Measurements from ENCODE around the gene MAN1A2.
"Not testable (repeated sequence)": the region's sequence is repeated elsewhere in the genome, so short reads cannot be mapped to it uniquely, and the experiment has no call there.

DNA sequence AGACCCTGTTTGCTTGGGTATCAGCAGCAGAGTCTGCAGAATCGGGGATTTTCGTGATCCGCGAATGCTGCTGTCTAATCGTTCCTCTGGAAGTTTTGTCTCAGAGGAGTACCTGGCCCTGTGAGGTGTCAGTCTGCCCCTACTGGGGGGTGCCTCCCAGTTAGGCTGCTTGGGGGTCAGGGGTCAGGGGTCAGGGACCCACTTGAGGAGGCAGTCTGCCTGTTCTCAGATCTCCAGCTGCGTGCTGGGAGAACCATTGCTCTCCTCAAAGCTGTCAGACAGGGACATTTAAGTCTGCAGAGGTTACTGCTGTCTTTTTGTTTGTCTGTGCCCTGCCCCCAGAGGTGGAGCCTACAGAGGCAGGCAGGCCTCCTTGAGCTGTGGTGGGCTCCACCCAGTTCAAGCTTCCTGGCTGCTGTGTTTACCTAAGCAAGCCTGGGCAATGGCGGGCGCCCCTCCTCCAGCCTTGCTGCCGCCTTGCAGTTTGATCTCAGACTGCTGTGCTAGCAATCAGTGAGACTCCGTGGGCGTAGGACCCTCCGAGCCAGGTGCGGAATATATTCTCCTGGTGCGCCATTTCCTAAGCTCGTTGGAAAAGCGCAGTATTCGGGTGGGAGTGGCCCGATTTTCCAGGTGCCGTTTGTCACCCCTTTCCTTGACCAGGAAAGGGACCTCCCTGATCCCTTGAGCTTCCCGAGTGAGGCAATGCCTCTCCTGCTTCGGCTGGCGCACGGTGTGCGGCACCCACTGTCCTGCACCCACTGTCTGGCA lies 9.2 kb upstream of the MAN1A2 start:
- TF ChIP-seq, protein P1, sequence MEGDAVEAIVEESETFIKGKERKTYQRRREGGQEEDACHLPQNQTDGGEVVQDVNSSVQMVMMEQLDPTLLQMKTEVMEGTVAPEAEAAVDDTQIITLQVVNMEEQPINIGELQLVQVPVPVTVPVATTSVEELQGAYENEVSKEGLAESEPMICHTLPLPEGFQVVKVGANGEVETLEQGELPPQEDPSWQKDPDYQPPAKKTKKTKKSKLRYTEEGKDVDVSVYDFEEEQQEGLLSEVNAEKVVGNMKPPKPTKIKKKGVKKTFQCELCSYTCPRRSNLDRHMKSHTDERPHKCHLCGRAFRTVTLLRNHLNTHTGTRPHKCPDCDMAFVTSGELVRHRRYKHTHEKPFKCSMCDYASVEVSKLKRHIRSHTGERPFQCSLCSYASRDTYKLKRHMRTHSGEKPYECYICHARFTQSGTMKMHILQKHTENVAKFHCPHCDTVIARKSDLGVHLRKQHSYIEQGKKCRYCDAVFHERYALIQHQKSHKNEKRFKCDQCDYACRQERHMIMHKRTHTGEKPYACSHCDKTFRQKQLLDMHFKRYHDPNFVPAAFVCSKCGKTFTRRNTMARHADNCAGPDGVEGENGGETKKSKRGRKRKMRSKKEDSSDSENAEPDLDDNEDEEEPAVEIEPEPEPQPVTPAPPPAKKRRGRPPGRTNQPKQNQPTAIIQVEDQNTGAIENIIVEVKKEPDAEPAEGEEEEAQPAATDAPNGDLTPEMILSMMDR (IDR thresholded peaks at IDR 0.05 in 2 of 3, conservative IDR thresholded peaks at IDR 0.05 in 1 of 3; ENCODE audit: borderline replicate concordance in 1 of 3, insufficient read depth in 1 of 3, low read depth in 2 of 3, low read length in 2 of 3) = not testable (repeated sequence)
- TF ChIP-seq, protein P2, sequence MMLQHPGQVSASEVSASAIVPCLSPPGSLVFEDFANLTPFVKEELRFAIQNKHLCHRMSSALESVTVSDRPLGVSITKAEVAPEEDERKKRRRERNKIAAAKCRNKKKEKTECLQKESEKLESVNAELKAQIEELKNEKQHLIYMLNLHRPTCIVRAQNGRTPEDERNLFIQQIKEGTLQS (IDR thresholded peaks at IDR 0.05) = not testable (repeated sequence)
- not testable (repeated sequence) for TF ChIP-seq POLR2A (IDR thresholded peaks at IDR 0.05; ENCODE audit: borderline replicate concordance, extremely low read depth, insufficient read depth, insufficient read length); SRF (IDR thresholded peaks at IDR 0.05; ENCODE audit: low read depth); RAD21 (IDR thresholded peaks at IDR 0.05; ENCODE audit: low read depth); SP1 (IDR thresholded peaks at IDR 0.05; ENCODE audit: low read depth); JUND (IDR thresholded peaks at IDR 0.05); YY1 (IDR thresholded peaks at IDR 0.05; ENCODE audit: extremely low read depth, insufficient replicate concordance, low read depth, low read length); ZNF274 (IDR thresholded peaks at IDR 0.05; ENCODE audit: low read depth, low read length)
- TF ChIP-seq, protein P3, sequence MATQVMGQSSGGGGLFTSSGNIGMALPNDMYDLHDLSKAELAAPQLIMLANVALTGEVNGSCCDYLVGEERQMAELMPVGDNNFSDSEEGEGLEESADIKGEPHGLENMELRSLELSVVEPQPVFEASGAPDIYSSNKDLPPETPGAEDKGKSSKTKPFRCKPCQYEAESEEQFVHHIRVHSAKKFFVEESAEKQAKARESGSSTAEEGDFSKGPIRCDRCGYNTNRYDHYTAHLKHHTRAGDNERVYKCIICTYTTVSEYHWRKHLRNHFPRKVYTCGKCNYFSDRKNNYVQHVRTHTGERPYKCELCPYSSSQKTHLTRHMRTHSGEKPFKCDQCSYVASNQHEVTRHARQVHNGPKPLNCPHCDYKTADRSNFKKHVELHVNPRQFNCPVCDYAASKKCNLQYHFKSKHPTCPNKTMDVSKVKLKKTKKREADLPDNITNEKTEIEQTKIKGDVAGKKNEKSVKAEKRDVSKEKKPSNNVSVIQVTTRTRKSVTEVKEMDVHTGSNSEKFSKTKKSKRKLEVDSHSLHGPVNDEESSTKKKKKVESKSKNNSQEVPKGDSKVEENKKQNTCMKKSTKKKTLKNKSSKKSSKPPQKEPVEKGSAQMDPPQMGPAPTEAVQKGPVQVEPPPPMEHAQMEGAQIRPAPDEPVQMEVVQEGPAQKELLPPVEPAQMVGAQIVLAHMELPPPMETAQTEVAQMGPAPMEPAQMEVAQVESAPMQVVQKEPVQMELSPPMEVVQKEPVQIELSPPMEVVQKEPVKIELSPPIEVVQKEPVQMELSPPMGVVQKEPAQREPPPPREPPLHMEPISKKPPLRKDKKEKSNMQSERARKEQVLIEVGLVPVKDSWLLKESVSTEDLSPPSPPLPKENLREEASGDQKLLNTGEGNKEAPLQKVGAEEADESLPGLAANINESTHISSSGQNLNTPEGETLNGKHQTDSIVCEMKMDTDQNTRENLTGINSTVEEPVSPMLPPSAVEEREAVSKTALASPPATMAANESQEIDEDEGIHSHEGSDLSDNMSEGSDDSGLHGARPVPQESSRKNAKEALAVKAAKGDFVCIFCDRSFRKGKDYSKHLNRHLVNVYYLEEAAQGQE (IDR thresholded peaks at IDR 0.05; ENCODE audit: low read depth) = not testable (repeated sequence)

Measured in HCT116 (cell line).